ENCODE data around the gene DISP1.
A peak's percentile ranks its signal among the peaks of the same experiment; 100 is the strongest.

DISP1 gene

DNA sequence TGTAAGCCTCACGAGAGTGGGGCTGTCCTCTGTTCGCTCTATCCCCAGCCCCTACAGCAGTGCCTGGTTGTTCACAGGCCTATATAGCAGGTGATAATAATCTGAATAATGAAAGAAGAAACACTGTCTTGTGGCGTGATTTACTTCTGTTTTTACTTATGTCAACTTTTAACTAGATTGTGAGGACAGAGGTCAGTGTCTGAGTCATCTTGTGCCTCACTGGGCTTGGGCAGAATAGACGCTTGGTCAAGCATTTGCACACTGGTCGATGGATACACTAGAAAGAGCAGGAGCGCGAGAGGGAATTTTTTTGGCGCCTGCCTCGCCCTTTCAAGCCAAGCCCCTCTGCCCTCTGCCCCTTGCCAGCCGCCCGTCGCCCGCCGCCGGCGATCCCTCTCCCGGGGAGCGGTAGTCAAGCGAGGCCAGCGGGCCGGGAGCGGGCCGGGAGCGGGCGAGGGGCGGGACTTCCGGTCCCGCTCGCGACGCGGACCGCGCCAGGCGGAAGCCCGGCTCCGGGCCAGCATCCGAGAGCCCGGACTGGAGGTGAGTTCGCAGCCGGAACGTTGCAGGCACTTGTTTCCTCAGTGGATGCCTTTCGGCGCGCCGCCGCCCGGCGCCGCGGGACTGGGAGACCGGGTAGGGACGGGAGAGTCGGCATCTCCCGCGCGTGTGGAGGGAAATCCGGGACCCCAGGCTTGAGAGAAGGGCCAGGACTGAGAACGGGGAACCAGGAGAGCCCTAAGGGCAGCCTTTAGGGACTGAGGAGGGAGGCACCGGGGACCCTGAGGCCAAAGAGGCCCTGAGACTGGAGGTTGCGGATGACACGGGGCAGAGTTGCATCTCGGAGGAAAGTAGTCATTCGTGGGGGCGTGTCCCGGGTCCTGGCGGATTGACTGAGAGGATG lies at the start of gene DISP1:
DISP1 (plus strand) TSS at position 504 of the 904 bp plus-strand sequence. CDS start 127,785 bp downstream, outside the sequence.
- DNase-seq, result peak; percentile 14 to 61

GRCh38 chr1:222767152-222767571 lies 47.7 kb upstream of the DISP1 start:
- DNase-seq, result no peak

- no peak for DNase-seq
Measured at GRCh38 chr1:222768592-222768991, 46.2 kb upstream of the DISP1 start.

DNA sequence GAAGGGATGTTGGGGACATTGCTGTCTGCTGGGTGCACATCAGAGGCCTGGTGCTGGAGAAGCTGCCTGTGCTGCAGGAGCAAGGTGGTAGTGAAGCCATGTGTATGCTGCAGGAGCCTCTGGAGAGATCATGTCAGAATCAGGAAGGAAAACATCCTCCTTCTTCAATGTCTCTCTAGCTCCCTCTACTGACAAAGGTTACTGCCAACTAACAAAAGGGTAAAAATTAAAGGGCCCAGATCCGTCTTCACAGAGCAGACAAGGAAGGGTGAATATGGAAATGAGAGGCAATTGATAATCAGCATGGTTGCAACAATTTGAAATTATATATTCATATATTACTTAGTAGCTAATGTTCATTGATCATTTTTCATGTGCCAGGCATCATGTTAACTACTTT lies 45.7 kb upstream of the DISP1 start:
- DNase-seq, result no peak

DNA sequence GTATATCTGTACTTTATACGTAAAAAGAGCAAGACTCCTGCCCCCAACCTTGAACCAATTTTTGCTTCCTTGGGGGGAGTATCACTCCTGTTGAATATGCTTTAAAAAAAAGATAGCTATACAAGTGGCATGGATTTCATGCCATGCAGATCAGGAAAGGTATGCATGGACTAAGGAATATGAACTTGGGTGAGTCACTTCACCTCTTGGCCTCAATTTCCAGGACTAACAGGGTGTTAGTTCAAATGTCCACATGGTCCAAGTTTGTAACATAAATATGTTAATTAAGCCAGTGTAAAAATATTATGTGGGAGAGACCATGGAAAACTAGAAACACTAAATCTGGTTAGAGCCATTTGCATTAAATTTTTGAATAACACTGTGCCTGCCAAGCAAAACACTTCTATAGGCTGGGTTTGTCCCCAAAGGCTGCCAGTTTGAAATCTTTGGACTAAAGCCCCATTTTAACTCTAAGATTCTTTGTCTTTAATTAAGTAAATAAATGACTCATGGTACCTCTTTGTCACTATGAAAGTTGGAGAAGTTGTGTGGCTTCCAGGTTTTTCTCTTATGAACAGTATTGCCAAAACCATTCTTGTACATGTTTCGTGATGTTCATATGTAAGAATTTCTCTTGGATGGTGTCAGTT lies 44.7 kb upstream of the DISP1 start:
- DNase-seq, result no peak

- DNase-seq, result no peak
Measured at GRCh38 chr1:222772996-222773379, 41.9 kb upstream of the DISP1 start.

- no peak for DNase-seq
Measured at GRCh38 chr1:222777463-222777862, 37.4 kb upstream of the DISP1 start.

GRCh38 chr1:222777977-222778376 lies 36.9 kb upstream of the DISP1 start:
- DNase-seq, result no peak

DNA sequence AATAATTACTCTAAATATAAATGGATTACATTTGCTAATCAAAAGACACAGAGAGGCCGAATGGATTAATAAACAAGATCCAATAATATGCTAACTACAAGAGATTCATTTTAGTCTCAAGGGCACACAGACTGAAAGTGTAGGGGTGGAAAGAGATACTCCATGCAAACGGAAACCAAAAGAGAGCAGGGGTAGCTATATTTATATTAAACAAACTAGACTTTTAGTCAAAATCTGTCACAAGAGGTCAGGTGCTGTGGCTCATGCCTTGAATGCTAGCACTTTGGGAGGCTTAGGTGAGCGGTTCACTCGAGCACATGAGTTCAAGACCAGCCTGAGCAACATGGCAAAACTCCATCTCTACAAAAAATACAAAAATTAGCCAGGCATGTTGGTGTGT lies 33.6 kb upstream of the DISP1 start:
- DNase-seq, result no peak

- no peak for DNase-seq
Measured at GRCh38 chr1:222783051-222783450, 31.8 kb upstream of the DISP1 start.

DNA sequence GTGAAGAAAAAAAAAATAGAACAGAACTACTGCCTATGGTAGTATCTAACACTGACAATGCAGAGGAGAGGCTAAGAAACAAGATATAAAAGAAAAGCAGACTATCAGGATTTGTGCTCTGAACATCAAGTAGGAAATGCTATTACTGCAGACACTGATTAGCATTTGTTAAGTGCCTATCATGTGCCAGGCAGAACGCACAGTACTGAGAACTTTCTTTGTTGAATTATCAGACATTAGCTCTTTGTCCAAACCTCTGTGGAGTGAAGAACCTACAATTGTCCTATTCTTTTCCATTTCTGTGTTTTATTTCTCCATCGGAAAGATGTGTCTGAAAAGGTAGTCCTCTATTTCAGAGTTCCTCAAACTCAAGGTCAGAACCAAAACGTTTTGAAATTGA lies 30.5 kb upstream of the DISP1 start:
- DNase-seq, result no peak

DNA sequence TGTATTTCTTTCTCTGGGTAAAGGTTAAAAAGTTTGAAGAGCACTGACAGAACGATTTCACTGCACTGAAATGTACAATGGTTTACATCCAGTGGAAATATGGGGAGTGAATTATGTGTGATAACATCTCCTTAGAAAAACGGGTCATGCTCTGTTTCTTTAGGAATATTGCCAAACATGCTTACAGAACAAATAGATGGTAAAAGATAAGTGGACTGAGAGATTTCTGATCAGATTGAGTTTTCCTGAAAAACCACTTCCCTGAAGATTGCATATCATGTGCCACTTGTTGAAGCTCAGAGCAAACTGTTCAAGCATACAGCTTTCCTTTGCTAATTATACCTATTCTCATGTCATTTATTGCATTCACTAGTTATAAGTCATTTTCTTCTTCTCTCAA lies 29.9 kb upstream of the DISP1 start:
- no peak for DNase-seq

DNA sequence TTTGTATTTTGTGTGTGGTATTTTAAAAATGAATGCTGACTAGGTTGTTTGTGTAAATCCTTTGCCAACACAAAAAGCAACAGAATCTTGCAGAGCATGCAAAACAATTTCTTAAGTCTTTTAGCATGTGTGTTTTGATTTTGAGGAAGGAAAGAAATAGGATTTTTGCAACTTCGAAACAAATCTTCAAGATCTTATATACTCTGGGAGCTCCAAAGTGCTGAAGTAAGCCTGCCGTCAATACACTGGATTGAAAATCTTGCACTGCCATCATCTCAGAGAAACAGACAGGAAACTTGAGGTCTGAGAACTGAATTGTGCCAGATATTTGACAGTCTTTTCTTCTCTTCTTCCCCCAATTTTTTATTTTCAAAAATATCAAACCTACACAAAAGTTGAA lies 29.3 kb upstream of the DISP1 start:
- no peak for DNase-seq

DNA sequence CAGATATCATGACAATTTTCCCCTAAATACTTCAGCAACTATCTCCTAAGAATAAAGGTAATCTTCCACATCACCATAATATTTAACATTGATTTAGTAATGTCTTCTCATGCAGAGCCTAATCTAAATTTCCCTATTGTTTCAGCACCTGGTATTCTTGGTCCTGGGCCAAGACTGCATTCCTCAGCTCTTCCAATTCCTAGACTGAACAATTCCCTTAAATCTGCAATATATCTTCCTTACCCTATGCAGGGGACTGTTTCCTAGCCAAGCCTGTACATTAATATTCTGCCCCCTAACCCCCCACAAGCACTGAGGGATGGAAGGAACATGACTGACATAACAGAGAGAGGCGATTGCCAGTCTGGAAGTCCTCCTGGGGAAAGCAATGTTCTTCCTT lies 28.7 kb upstream of the DISP1 start:
- DNase-seq, result no peak

DNA sequence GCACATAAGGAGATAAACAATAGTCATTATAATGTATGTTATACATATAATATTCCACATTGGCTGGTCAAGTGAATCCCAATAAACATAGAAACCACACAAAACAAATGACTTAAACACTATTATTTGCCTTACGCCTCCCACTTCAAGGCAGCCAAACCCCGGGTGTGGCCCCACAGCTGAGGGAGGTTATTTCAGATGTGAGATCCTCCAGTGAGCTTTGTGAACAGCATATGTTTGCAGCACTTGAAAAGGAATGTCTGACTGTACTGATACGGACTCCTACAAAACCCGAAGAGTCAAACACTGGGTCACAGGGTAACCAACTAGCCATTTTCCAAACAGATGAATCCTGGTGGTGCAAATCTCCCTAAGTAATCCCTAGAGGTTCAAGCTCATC lies 27.1 kb upstream of the DISP1 start:
- DNase-seq, result no peak

GRCh38 chr1:222788402-222789156 lies 26.3 kb upstream of the DISP1 start:
- DNase-seq, result no peak

GRCh38 chr1:222790115-222790514 lies 24.7 kb upstream of the DISP1 start:
- DNase-seq, result no peak

DNA sequence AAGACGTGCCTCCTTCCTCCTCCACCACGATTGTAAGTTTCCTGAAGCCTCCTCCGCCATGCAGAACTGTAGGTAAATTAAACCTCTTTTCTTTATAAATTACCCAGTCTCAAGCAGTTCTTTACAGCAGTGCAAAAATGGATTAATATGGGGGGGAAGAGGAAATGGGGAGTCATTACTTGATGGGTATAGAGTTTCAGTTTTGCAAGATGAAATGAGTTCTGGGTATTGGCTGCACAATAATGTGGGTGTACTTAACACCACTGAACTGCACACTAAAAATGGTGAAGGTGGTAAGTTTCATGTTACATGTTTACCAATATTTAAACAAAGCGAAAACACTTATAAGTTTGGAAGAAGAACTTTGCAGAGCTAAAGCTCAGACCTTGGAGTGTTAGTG lies 24.3 kb upstream of the DISP1 start:
- no peak for DNase-seq

- no peak for DNase-seq
Measured at GRCh38 chr1:222791006-222791710, 23.7 kb upstream of the DISP1 start.

- peak in 1 of 2 experiments; percentile 3 for DNase-seq
Measured at GRCh38 chr1:222792744-222793143, 22.1 kb upstream of the DISP1 start.

DNA sequence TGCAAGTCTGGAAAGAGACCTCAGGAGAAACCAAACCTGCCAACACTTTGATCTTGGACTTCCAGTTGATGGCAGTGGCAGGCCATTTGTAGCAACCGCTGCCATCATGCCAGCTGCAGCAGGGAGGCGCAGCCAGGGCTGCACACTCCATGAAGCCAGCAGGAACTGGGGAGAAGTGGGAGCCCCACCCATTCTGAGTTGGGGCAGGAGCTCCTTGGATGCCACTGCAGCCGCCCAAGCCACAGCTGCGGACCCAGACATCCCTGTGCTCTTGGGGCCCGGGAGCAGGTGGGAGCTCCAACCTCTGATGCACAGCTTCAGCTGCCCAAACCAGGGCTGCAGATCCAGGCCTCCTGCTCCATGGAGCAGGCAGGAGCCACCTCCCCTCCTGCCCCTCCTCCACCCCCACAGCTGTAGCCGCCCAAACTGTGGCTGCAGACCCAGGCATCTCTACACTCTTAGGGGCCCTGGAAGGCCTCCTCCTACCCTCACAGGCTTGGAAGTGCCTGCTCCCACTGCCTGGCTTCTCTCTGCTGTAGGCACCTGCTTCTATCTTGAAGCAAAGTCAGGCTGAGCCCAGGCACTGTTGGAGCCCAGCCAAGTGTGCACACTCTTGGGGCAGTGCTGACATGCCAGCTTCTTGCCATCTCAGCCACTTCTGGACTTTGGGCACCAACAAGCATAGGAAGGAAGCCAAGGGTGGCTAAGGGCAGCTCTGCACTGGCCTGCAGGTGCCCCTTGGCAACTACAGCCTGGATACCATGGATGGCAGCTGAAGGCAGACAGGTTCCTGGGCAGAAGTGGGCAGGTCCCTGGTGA lies 20.0 kb upstream of the DISP1 start:
- no peak for DNase-seq

DNA sequence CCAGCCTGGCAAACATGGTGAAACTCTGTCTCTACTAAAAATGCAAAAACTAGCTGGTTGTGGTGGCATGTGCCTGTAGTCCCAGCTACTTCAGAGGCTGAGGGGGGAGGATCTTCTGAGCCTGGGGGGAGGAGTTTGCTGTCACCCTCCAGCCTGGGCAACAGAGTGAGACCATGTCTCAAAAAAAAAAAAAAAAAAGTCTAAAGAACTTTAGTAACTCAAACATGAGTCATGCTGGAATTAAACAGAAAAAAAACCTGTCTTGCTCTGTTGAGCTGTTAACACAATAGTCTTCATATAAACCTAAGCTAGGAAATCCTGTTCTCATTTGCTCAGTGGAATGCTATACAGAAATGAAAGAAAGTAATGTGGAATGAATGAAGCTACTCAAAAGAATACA lies 16.7 kb upstream of the DISP1 start:
- DNase-seq, result no peak

Measured in SW 1271 (cell line).